GM08714 (cell line): Measurements from ENCODE around the gene PRR30.

ENCODE experiments used
- H3K4me3 ChIP-seq: fragments of 200-500 bp; sonication (Bioruptor generic); 2 replicates; pipeline ENCODE4 v1.5.1; 2014; ENCODE audit warnings: mild to moderate bottlenecking, low read length, inconsistent platforms
- ZNF274 ChIP-seq: IDR thresholded peaks from 2 replicates; pipeline ENCODE4 v1.6.1; 2012; ENCODE audit warnings: mild to moderate bottlenecking, low read depth, low read length

Gene PRR30

DNA sequence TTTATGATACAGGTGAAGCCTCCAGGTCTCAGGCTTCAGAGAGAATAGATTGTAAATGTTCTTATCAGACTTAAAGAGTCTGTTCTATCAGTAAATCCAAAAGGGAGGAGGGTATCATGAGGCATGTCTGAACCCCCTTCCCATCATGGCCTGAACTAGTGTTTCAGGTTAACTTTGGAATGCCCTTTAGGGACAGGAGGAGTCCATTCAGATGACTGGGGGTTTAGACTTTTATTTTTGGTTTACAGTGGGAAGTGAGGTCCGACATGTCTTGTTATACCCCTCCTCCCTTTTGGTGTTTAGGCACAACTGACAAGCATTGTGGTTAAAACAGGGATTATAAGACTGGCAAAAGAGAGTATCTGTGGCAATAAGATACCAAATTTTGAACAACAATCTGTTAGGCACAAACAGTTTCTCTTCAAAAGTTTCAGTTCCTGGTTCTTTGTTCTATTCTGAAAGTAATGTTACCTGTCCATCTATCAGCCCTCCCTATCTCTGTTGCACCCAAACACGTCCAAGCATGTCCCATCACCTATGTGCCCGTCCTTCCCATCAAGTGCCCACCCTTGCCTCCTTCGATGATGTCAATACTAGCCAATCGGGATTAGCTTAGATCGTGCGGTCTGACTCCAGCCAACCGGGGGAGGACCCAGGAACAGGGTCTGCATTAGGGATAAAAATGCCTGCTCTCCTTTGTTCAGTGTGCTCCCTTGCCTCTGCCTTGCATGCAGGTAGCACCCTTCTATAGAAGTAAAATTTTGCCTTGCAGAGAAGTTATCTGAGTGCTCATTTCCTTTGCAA, 26.0 kb upstream of the PRR30 start:
- no peak for TF ChIP-seq ZNF274
- H3K4me3 ChIP-seq = no peak overlapping the region

DNA sequence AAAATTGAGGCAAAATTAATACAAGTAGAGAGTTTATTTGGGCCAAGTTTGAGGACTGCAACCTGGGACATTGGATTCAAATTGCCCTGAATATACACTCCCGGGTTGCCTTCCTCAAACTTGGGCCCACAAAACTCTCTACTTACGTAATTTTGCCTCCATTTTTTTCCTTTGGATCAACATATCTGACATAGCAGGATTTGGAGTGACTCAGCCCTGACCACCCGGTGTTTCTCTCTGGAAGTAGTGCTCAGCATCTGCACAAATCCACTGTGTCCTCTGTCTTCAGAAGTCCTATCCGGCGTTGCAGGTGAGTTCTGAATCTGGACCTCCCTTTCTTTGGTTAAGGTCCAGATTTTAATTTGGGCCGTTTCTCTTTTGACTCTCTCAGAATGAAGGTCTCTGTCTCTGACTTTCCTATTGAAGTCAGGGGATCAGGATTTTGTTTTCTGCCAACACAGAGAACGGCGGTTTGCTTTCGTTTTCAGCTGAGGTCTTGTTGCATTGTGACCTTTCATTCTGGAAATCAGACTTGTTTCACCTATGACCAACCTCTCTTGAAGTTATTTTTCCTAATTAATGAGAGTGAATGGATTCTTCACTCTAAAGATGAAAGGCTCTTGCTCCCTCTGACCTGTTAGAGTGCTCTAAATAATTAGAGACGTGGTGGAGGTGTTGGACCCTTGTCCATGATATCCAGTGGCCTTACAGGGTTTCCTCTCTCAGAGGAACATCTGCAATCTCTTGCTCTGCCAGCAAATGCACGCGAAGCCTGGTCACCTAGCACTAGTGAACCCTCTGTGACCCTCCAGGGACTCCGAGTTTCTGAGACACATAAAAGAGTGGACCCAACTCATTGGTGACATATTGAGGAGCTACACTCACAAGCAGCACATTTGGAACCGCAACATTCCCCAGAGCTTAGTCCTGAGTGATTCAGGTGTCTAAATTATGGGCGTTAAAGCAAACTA, 23.2 kb upstream of the PRR30 start:
- H3K4me3 ChIP-seq = no peak overlapping the region
- TF ChIP-seq ZNF274 = no peak

DNA sequence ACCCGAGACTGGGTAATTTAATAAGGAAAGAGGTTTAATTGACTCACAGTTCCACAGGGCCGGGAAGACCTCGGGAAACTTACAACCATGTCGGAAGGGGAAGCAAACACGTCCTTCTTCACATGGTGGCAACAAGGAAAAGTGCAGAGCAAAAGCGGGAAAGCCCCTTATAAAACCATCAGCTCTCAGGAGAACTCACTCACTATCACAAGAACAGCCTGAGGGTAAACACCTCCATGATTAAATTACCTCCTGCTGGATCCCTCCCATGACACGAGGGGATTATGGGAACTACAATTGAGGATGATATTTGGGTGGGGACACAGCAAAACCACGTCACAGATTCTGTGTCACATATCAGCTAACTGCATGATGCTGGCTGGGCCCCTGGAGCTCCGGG, 21.0 kb upstream of the PRR30 start:
- TF ChIP-seq ZNF274 = no peak
- no peak overlapping the region for H3K4me3 ChIP-seq

DNA sequence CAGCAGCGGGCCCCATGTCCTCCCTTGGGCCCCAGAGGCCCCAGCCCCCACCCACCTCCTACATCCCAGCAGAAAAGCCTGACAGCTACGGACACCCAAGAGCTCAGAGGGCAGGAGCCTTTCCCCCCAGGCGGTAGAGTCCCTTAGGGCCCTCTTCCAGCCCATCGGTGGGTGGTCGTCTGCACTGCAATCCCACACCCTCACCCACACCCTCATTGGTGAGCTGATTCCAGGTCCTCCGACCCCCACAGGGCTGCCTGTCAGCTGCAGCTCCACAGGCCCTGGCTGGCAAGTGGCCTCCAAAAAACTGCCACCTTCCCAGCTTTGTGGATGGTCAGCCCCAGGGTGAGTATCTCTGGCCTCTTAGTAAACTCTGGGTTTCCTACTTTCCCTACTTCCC, 20.1 kb upstream of the PRR30 start:
- TF ChIP-seq ZNF274 = no peak
- no peak overlapping the region for H3K4me3 ChIP-seq

DNA sequence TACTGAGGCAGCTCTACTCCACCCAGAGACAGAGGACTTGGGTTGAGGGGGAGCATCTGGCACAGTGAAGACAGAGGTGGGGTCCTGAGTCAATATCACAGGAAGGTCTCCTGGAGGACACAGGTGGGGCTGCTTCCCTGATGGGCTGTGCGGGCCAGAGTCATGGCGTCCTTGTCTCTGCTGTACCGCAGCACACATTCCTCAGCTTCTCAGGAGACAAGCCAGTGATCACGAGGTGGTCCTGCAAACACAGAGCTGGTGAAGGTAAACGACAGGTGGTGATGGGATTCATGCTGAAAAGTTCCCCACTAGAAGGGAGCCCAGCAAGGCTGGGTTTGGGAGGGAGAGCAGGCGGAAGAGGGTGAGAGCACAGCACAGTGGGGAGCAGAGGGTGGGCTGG, 19.3 kb upstream of the PRR30 start:
- no peak overlapping the region for H3K4me3 ChIP-seq
- TF ChIP-seq ZNF274 = no peak

DNA sequence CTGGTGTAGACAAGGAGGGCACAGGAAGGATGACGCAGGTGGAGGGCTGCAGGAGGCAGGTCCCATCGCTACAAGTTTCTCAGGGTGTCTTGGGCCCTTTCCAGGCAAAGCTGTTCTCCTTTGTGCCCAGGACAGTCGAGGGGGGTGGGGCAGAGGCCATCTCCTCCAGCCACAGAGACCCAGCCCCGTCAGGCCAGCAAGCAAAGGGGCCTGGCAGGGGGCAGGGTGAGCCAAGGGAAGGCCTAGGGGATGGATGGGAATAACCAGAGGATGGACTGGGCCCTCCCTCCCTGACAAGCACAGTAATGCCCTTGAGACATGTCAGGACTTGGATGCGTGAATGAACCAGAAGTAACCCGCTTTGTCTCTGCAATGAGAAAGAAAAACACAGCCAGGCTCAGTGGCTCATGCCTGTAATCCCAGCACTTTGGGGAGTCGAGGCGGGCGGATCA, 15.9 kb upstream of the PRR30 start:
- H3K4me3 ChIP-seq = no peak overlapping the region
- no peak for TF ChIP-seq ZNF274

DNA sequence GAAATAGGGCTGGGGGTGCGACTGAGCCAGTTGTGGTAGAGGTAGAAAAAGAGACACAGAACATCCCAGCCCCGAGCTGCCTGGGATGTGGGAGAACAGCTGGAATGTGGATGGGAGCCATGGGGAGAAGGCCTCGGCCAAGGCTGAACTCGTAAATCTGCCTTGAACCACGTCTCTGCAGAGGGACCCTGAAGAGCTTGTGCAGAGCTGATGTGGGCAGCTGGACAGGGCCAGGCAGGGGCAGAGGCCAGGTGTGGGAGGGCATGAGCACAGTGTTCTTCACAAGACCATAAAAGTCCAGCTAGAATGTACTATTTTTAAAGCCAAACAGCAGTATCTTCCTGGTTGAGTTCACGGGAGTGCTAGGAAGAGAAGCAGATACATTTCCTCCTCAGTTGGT, 15.3 kb upstream of the PRR30 start:
- TF ChIP-seq ZNF274 = no peak
- no peak overlapping the region for H3K4me3 ChIP-seq

DNA sequence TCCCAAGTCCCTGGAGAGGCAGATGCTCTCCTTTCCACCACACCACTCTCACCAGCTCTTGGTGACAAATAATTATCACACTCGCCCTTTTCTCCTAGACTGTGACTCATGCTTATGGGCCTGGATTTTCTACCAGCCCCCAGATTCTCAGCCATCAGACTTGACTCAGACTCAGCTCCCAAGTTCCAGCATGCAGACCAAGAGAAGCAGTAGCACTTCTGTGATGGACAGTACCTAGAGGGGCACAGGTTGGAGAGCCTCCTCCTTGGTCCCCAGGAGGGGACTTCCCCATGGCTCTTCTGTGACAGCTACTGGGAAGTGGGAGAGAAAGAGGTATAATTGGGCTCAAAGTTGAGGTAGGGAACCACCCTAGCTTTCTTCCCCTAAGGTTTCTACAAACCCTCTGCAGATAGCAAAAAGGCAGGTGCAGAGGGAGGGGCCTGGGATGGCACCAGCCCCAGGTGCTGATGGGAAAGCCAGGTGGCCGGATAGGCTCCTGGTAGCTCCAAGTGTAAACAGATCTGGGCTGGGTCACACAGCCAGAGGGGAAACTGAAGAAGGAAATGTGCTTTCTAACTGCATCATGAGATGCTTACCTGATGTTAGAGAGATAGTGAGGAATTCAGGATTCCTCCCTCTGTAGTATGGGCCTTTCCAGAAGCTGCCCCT, 13.7 kb upstream of the PRR30 start:
- H3K4me3 ChIP-seq = no peak overlapping the region
- TF ChIP-seq ZNF274 = no peak

DNA sequence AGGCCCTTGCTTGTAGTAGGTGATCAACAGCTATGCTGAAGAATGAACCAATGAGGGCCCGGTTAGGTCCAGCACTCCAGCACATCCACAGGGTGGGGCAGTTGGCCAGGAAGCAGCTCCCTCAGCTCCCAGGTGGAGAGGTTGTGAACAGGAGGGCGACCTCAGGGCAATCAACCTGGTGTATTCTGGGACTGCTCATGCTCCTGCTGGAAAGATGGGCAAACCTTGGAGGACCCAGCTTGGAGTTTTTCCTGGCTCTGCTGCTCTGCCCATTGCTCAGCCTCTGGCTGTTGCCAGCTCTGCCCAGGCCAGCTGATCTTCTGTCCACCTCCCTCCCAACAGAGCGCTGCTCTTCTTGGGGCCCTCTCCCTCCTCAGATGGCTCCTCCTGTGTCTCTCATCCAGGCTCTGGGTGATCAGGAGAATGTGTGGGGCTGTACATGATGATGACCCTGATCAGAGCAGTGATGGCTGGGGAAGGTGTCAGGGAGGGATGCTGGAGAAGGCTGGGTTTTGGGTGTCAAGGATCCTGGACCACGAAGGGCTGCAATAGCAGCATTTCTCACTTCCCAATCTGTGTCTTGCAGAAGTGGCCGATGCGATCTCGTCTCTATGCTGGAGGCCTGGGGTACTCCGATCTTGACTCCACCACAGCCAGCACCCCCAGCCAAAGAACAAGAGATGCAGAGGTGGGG, 13.0 kb upstream of the PRR30 start:
- no peak for TF ChIP-seq ZNF274
- no peak overlapping the region for H3K4me3 ChIP-seq

DNA sequence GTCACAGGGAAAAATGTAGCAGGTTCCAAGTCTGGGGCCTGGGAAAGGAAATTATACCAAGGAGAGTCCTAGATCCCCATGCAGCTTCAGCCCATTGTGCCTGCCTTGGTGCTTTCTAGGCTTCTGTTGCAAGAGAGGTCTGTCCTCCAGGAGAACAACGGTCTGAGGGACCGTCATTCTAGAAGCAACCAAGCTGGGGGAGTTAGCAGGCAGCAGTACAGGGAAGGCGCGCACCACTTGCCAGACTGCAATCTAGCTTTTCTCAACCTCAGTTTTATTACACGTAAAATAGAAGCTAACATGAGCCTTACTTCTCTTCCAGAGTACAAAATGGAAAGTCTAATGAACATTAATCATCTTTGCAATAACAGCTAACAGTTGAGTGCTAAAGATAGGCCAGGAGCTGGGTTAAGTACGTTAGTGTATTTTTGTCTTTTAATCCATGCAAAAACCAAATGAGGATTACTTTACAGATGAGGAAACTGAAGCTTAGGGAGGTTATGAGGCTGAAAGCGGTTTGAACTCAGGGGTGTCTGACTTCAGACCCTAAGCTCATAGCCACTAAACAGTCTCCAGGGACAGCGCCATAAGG, 11.5 kb upstream of the PRR30 start:
- no peak for TF ChIP-seq ZNF274
- H3K4me3 ChIP-seq = no peak overlapping the region

DNA sequence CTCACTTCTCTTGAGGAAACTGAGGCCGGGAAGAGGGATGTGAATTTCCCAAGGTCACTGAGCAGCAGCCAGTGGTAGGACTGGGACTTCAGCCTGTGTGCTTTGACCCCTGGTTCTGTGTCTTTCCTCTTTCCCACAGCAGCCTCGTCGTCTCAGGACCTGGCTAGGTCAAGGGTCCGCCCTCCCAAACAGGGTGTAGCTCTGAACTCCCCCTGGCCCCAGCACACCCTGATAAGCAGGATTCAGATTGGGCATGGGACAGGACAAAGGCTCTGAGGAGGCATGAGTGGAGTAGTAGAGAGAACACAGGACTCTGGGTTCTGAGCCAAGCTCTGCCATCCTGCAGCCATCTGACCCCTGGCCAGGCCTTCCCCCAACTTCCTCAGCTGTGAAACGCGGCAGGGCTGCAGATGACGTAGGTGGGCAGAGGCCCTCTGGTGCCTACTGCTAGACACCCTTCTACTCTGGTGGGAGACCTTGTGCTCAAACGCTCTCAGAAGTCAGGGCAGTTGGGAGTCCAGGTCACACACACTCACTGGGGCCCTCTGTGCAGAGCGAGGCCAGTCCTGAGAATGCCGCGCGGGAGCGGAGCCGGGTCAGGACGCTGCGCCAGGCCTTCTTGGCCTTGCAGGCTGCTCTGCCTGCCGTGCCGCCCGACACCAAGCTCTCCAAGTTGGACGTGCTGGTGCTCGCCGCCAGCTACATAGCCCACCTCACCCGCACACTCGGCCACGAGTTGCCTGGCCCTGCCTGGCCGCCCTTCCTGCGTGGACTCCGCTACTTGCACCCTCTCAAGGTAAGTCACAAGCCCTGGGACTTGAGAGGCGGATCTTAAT, 10.6 kb upstream of the PRR30 start:
- TF ChIP-seq ZNF274 = no peak
- H3K4me3 ChIP-seq = no peak overlapping the region

DNA sequence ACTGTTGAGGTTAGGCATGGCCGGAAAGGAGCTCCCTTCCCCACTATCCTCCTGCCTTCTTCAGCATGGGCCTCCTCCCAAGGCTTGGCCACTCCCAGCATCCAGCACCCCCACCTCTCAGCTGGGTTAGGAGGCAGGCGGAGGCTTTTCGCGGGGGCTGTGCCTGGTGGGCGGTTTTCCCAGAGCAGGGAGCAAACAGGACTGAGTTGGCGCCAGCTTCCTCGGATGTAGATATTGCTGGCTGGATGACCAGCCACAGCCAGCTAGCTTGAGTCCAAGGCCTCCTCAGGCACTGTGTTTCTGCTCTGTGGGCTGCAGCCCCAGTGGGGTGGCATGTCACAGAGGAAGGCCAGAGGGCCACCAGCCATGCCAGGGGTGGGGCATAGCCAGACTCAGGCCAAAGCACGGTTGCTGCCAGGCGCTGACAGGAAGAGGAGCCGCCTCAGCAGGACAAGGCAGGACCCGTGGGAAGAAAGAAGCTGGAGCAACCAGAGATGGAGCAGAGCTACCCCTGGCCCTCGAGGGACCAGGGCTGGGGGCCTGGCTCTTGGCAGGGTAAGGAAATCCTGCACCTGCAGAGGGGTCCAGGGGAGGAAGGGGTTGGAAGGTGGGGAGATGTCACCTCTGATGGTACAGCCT, 9.7 kb upstream of the PRR30 start, which contains the start of gene TCF23:
TCF23 (plus strand) TSS at position 204 of the 639 bp plus-strand sequence; CDS start at position 334, 130 bp downstream.
- H3K4me3 ChIP-seq = no peak within 1 kb of the TSS
- TF ChIP-seq ZNF274 = no peak

DNA sequence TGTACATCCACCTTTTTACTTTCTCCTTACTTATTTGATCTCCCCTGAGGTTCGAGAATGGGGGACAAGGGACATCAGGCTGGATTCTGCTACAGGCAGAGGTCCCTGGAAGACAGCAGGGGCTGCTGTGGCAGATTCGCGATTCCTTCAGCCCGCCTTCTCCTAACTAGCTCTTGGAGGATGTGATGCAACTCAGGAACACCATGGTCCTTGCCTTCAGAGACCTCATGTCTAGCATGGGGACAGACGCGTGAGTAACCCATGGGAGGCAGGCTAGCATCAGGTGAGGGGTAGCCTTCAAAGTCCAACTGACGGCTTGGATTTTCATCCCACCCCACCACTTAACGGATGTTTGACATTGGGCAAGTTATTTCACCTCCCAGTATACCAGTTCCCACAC, 8.7 kb upstream of the PRR30 start:
- no peak overlapping the region for H3K4me3 ChIP-seq
- TF ChIP-seq ZNF274 = no peak
